Activated gamma-delta T cell treated with Interleukin-2 at 50 U/mL for 16 hours (primary cell): ENCODE results near the gene RRM2.
"Not testable (repeated sequence)": the region's sequence is repeated elsewhere in the genome, so short reads cannot be mapped to it uniquely, and the experiment has no call there.

Experiments
- DNase-seq: peaks from one replicate; pipeline ENCODE4 v3.0.0-alpha.2; 2020

Gene RRM2

GRCh38 chr2:10091889-10092244 is 30.7 kb upstream of the RRM2 start:
- not testable (repeated sequence) for DNase-seq

- DNase-seq = no peak
Observed at GRCh38 chr2:10094271-10094814, 28.2 kb upstream of the RRM2 start.

- no peak for DNase-seq
Observed at GRCh38 chr2:10095175-10095574, 27.4 kb upstream of the RRM2 start.

- no peak for DNase-seq
Observed at GRCh38 chr2:10096641-10097040, 25.9 kb upstream of the RRM2 start.

- DNase-seq = peak; percentile 26
Observed at GRCh38 chr2:10097352-10098148, 25.0 kb upstream of the RRM2 start.

GRCh38 chr2:10101491-10101890 is 21.0 kb upstream of the RRM2 start:
- no peak for DNase-seq

GRCh38 chr2:10103179-10103578 is 19.4 kb upstream of the RRM2 start:
- DNase-seq = no peak

- not testable (repeated sequence) for DNase-seq
Observed at GRCh38 chr2:10104906-10105305, 17.6 kb upstream of the RRM2 start.

GRCh38 chr2:10109311-10109710 is 13.2 kb upstream of the RRM2 start:
- DNase-seq = no peak

- DNase-seq = no peak
Observed at GRCh38 chr2:10119027-10119325, 3.6 kb upstream of the RRM2 start.

GRCh38 chr2:10119601-10120157 is 2.9 kb upstream of the RRM2 start:
- no peak for DNase-seq

- DNase-seq = peak; percentile 89
Observed at GRCh38 chr2:10120158-10120876, 2.2 kb upstream of the RRM2 start.

- DNase-seq = no peak
Observed at GRCh38 chr2:10120877-10121574, 1.5 kb upstream of the RRM2 start.

GRCh38 chr2:10123281-10123680 is 742 bp downstream of the RRM2 start:
- DNase-seq = no peak

GRCh38 chr2:10124538-10125045 is 2.1 kb downstream of the RRM2 start:
- peak; percentile 45 for DNase-seq

- no peak for DNase-seq
Observed at GRCh38 chr2:10125842-10126631, 3.5 kb downstream of the RRM2 start.

GRCh38 chr2:10126632-10127026 is 4.1 kb downstream of the RRM2 start:
- DNase-seq = no peak

GRCh38 chr2:10128420-10128819 is 5.9 kb downstream of the RRM2 start:
- no peak for DNase-seq

- DNase-seq = no peak
Observed at GRCh38 chr2:10129490-10129889, 7.0 kb downstream of the RRM2 start.

- no peak for DNase-seq
Observed at GRCh38 chr2:10132043-10132575, 9.6 kb downstream of the RRM2 start.

- DNase-seq = no peak
Observed at GRCh38 chr2:10132596-10132995, 10.1 kb downstream of the RRM2 start.

GRCh38 chr2:10132996-10133647 is 10.6 kb downstream of the RRM2 start:
- DNase-seq = no peak
